ENCODE measurements around the gene LRMDA.

The LRMDA gene

GRCh38 chr10:75426880-75427279 is 4.5 kb upstream of the LRMDA start:
- TF ChIP-seq CTCF (conservative IDR thresholded peaks at IDR 0.05; ENCODE audit: low read depth, low read length), result no peak

GRCh38 chr10:75427951-75428350 is 3.5 kb upstream of the LRMDA start:
- no peak for TF ChIP-seq CTCF (conservative IDR thresholded peaks at IDR 0.05; ENCODE audit: low read depth, low read length)
- H3K4me3 ChIP-seq (ENCODE audit: low read length), result no peak overlapping the region
- no peak for DNase-seq (ENCODE audit: low read depth)

More at GRCh38 chr10:75426880-75427279, 4.5 kb upstream of the LRMDA start:
- no peak for DNase-seq (ENCODE audit: low read depth)
- H3K4me3 ChIP-seq (ENCODE audit: low read length), result no peak overlapping the region

- H3K4me3 ChIP-seq (ENCODE audit: low read length), result no peak overlapping the region
- TF ChIP-seq CTCF (conservative IDR thresholded peaks at IDR 0.05; ENCODE audit: low read depth, low read length), result no peak
- no peak for DNase-seq (ENCODE audit: low read depth)
Measured at GRCh38 chr10:75428434-75429158, 2.8 kb upstream of the LRMDA start.

- no peak for TF ChIP-seq CTCF (conservative IDR thresholded peaks at IDR 0.05; ENCODE audit: low read depth, low read length)
- DNase-seq (ENCODE audit: low read depth), result no peak
- H3K4me3 ChIP-seq (ENCODE audit: low read length), result no peak overlapping the region
Measured at GRCh38 chr10:75429159-75429827, 2.1 kb upstream of the LRMDA start.

- H3K4me3 ChIP-seq (ENCODE audit: low read length), result no peak overlapping the region
- no peak for TF ChIP-seq CTCF (conservative IDR thresholded peaks at IDR 0.05; ENCODE audit: low read depth, low read length)
- no peak for DNase-seq (ENCODE audit: low read depth)
Measured at GRCh38 chr10:75430000-75430763, 1.2 kb upstream of the LRMDA start.

GRCh38 chr10:75432176-75432575 is 752 bp downstream of the LRMDA start:
- H3K4me3 ChIP-seq (ENCODE audit: low read length), result peak overlapping the region; percentile 67
- no peak for TF ChIP-seq CTCF (conservative IDR thresholded peaks at IDR 0.05; ENCODE audit: low read depth, low read length)
- DNase-seq (ENCODE audit: low read depth), result no peak
